Regular cardiac myocyte (primary cell): ENCODE results near the gene TFAP2D. TPM values are rescaled to one million over a fixed set of nuclear protein-coding genes. Genes with fewer than 3 reads are reported as not detected.

Experiments used
- total RNA-seq: library from RNA; depleted of rRNA; stranded (reverse); fragments of >200 nt; gene quantifications from 2 replicates; pipeline ENCODE4 v1.2.3, GENCODE V29; 2014

TFAP2D gene
- total RNA-seq: not detected in 2 replicates

DNA sequence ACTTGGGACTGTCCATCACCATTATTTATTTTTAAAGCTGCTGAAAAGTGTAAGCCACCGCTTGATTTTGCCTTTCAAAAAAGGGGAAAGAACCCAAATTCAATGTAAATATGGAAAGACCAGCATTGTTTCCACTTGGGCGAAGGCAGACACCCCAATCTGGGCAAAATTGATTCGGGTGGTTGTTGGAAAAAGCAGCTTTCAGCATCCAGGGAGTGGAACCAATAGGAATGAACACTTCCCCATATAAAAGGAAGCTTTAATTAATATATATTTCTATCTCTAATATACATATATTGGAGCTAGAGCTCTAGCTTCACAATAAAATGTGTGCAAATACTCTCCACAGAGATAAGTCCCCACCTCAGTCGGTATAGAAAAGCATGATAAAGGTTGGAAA lies at the start of gene TFAP2D:
TSS of gene TFAP2D (plus strand) at position 301 of the 400 bp plus-strand sequence. CDS start 530 bp downstream, outside the sequence.

DNA sequence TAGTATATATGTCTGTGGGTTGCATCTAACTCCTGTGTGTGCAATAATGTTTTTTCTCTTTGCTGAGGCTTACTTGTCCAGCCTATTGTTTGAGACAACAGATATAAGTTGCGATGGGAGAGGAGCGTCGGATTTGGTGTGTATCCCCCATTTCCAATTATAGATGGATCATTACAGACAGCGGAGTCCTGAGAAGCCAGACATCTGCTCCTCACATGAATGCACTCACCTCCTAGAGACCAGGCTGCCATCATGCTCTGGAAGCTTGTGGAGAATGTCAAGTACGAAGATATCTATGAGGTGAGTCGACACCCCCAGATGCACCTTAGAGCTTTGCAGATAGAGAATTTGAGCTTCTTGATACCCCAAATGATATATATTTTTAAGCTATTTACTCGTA lies 105.3 kb downstream of the TFAP2D start, which contains the start of gene TFAP2B:
TSS of gene TFAP2B (plus strand) at position 199 of the 400 bp plus-strand sequence. CDS start at position 220, 21 bp downstream.

Other genes with a start within 250 kb of the TFAP2D start
- gene TFAP2B, start 105.3 kb downstream of the TFAP2D start, total RNA-seq: under 0.01 TPM in 2 replicates